Activated CD8-positive, alpha-beta memory T cell treated with anti-CD3 and anti-CD28 coated beads, Interleukin-2, amount 10 ng/mL, durations not matched to agents 7 days and 5 days (primary cell): ENCODE measurements around the gene TP53AIP1. TPM values are rescaled to one million over a fixed set of nuclear protein-coding genes. Genes with fewer than 3 reads are reported as not detected.
A peak's percentile ranks its signal among the peaks of the same experiment; 100 is the strongest.

Experiments used
- ATAC-seq: fragments of 150-1000 bp; cut with Tn5 transposase; one replicate; pipeline ENCODE4 v1.10.0; 2021; ENCODE audit warnings: moderate library complexity
- CTCF ChIA-PET: fragments of 350-600 bp; sonication (Branson Sonifier 250); formaldehyde crosslinking; loops from one replicate; lab custom pipeline; 2021; ENCODE audit warnings: antibody characterized with exemption; lab: Charles Lee
- DNase-seq: peaks from one replicate; pipeline ENCODE4 v3.0.0-alpha.2; 2020
- H3K27ac Mint-ChIP-seq: one replicate; pipeline ENCODE4 v1.8.0; 2021; ENCODE audit warnings: mild to moderate bottlenecking, mixed read lengths
- H3K27me3 Mint-ChIP-seq: one replicate; pipeline ENCODE4 v1.8.0; 2021; ENCODE audit warnings: mixed read lengths
- H3K36me3 Mint-ChIP-seq: one replicate; pipeline ENCODE4 v1.8.0; 2021; ENCODE audit warnings: mild to moderate bottlenecking, mixed read lengths
- H3K4me1 Mint-ChIP-seq: one replicate; pipeline ENCODE4 v1.8.0; 2021; ENCODE audit warnings: mixed read lengths
- H3K4me3 Mint-ChIP-seq: one replicate; pipeline ENCODE4 v1.8.0; 2021; ENCODE audit warnings: mild to moderate bottlenecking, moderate library complexity, mixed read lengths
- H3K9me3 Mint-ChIP-seq: one replicate; pipeline ENCODE4 v1.8.0; 2022; ENCODE audit warnings: low read depth, mixed read lengths
- total RNA-seq, 2 experiments: library from RNA; stranded (reverse); gene quantifications; one replicate each; pipeline ENCODE4 v1.2.3, GENCODE V29; 2021

Gene TP53AIP1
- total RNA-seq, 2 experiments from 2014 or later = not detected

DNA sequence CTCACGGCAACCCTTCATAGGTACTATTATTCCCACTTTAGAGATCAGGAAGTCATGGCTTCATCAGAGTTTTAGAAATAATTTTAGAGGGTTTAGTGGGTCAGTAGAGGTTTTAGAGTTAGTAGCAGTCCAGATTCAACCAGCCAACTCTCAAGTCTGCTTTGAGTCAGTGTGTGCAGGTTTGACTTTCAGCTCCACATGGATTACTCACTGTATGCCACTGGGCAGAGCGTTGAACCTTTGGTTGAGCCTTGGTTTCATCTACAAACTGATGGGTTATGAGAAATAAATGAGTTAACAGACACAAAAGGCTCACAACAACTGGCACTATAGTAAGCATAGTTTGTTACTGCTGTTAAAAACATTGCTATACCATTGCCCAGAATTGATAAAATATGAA lies 19.0 kb upstream of the TP53AIP1 start:
- Mint-ChIP-seq H3K4me3 (no peak overlapping the region), H3K9me3 (no peaks in the 10 kb centered on the region), H3K27ac (no peak overlapping the region), H3K4me1 (peaks cover 42% of the 10 kb centered on the region), H3K36me3 (peaks cover 2% of the 10 kb centered on the region), H3K27me3 (peaks cover 34% of the 10 kb centered on the region)
- DNase-seq (no peak), ATAC-seq (no peak)
- CTCF ChIA-PET = interaction anchor here (0.7 to 10.7 kb wide), 2 partner anchors 9 to 76 kb away, joined by 3 to 141 read pairs; no protein-coding TSS in a partner anchor

DNA sequence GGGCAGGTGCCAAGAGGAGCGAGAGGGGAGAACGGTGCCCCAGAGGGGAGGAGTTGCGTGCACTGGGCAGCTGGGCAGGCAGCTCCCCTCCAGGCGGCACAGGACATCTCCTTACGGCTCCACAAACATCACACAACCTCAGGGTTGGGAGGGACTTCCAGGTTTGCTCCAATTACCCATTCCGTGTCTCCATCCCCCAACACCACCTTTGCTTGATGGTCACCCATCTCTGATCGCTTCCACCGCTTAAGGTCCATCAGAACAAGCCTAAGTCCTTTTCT lies 14.5 kb upstream of the TP53AIP1 start:
- H3K27me3 Mint-ChIP-seq = peaks cover 49% of the 10 kb centered on the region
- DNase-seq (no peak), ATAC-seq (no peak)
- CTCF ChIA-PET = interaction anchor here (1.0 to 10.7 kb wide), 20 partner anchors 8 to 799 kb away, joined by 3 to 141 read pairs (median 5); no protein-coding TSS in a partner anchor
- H3K4me3 Mint-ChIP-seq = no peak overlapping the region
- no peaks in the 10 kb centered on the region for H3K36me3 Mint-ChIP-seq
- no peak overlapping the region for H3K27ac Mint-ChIP-seq
- peaks cover 4% of the 10 kb centered on the region for H3K4me1 Mint-ChIP-seq
- no peaks in the 10 kb centered on the region for H3K9me3 Mint-ChIP-seq

DNA sequence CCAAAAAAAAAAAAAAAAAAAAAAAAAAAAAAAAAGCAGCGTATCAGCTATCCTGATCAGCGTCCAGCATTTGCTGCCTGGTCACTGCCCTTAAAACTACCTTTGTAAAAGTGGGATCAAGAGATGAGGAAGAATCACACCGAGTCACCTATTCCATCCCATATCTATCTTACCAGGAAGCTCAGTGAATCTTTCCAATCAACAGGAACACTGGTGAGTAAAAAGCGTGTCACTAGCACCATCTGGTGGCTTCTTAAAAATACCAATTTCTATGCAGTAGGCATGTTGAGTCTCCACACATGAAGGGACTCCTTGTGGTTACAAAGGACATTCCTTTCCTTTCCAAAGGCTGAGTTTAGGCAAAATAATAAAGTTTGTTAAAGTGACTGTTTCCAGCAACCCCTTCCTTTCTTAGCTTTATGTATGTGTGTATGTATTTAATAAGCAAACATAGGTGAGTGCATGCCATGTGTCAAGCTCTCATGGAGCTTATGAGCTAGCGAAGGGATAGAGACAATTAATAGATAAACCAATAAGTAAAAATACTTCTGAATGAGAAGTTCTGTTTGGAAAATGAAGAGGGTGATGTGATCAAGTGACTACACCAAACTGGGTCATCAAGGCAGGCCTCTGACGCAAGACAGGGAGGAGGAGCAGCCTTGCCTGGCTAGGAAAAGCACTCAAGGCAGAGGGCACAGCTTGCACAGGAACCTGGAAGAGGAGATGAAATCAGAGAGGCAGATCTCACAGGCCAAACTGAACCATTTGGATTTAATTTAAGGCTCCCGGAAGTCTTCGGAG lies 13.9 kb upstream of the TP53AIP1 start:
- H3K4me1 Mint-ChIP-seq = peaks cover 2% of the 10 kb centered on the region
- no peak for DNase-seq
- H3K27ac Mint-ChIP-seq = no peak overlapping the region
- H3K36me3 Mint-ChIP-seq = no peaks in the 10 kb centered on the region
- CTCF ChIA-PET = interaction anchor here (0.9 to 10.7 kb wide), 27 partner anchors 8 to 799 kb away, joined by 3 to 141 read pairs (median 5); no protein-coding TSS in a partner anchor
- peaks cover 50% of the 10 kb centered on the region for H3K27me3 Mint-ChIP-seq
- ATAC-seq = peak; percentile 66
- H3K9me3 Mint-ChIP-seq = no peaks in the 10 kb centered on the region
- no peak overlapping the region for H3K4me3 Mint-ChIP-seq

- Mint-ChIP-seq H3K27me3 (peaks cover 55% of the 10 kb centered on the region), H3K36me3 (no peaks in the 10 kb centered on the region), H3K27ac (no peak overlapping the region), H3K4me3 (no peak overlapping the region), H3K4me1 (peaks cover 2% of the 10 kb centered on the region), H3K9me3 (no peaks in the 10 kb centered on the region)
- ATAC-seq = no peak
- CTCF ChIA-PET = interaction anchor here (0.9 to 10.7 kb wide), 15 partner anchors 7 to 100 kb away, joined by 3 to 141 read pairs (median 5); no protein-coding TSS in a partner anchor
- no peak for DNase-seq
Measured at GRCh38 chr11:128955636-128956035, 13.0 kb upstream of the TP53AIP1 start.

DNA sequence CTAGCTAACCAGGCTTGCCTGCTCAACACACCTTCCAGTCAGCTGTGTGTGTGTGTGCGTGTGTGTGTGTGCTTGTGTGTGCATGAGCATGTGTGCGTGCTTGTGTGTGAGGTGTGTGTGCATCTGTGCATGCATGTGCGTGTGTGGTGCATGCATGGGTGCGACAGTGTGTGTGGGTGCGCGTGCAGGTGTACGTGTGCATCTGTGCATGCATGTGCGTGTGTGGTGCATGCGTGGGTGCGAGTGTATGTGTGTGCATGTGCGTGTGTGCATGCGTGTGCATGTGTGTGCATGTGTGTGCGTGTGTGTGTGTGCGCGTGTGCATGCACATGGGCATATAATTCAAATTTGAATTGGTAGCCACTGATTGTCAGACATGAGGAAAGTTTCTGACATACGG lies 10.5 kb upstream of the TP53AIP1 start:
- no peak for ATAC-seq
- Mint-ChIP-seq H3K27ac (no peak overlapping the region), H3K4me1 (peaks cover 2% of the 10 kb centered on the region), H3K27me3 (peaks cover 49% of the 10 kb centered on the region), H3K36me3 (no peaks in the 10 kb centered on the region), H3K4me3 (no peak overlapping the region), H3K9me3 (no peaks in the 10 kb centered on the region)
- CTCF ChIA-PET = interaction anchor here (10.7 kb wide), 1 partner anchor 67 kb away, joined by 141 read pairs; no protein-coding TSS in a partner anchor
- DNase-seq = no peak

DNA sequence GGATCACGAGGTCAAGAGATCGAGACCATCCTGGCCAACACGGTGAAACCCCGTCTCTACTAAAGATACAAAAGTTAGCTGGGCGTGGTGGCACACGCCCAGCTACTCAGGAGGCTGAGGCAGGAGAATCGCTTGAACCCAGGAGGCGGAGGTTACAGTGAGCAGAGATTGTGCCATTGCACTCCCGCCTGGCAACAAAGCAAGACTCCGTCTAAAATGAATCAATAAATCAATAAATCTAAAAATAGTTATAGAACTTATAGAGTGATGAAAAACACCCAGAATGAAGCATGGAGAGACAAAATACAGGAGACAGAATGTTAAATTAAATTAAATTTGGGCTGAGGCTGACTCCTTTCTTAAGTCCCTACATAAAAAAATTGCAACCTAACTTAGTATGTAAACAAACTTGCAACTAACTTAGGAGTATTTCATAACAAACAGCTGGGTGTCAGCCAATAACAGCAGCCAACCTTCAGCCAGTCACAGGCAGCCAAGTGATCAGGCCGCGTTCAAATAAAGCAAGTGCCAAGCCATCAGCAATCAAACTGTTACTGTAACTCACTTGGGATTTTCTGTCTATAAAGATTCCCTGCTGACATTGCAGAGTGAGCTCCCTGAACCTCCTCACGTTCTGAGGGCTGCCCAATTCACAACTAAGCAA lies 7.3 kb upstream of the TP53AIP1 start:
- Mint-ChIP-seq H3K27ac (no peak overlapping the region), H3K4me3 (no peak overlapping the region), H3K36me3 (no peaks in the 10 kb centered on the region), H3K27me3 (peaks cover 34% of the 10 kb centered on the region), H3K4me1 (no peaks in the 10 kb centered on the region), H3K9me3 (no peaks in the 10 kb centered on the region)
- CTCF ChIA-PET = interaction anchor here (1.5 to 3.8 kb wide), 4 partner anchors 9 to 65 kb away, joined by 3 to 23 read pairs (median 7); no protein-coding TSS in a partner anchor
- no peak for ATAC-seq
- no peak for DNase-seq

- DNase-seq (no peak), ATAC-seq (no peak)
- CTCF ChIA-PET = interaction anchor here (0.7 to 3.8 kb wide), 7 partner anchors 8 to 66 kb away, joined by 3 to 23 read pairs (median 4); no protein-coding TSS in a partner anchor
- H3K27me3 Mint-ChIP-seq = peaks cover 37% of the 10 kb centered on the region
- no peaks in the 10 kb centered on the region for H3K36me3 Mint-ChIP-seq
- H3K9me3 Mint-ChIP-seq = no peaks in the 10 kb centered on the region
- no peak overlapping the region for H3K27ac Mint-ChIP-seq
- H3K4me1 Mint-ChIP-seq = no peaks in the 10 kb centered on the region
- no peak overlapping the region for H3K4me3 Mint-ChIP-seq
Measured at GRCh38 chr11:128948583-128948982, 5.9 kb upstream of the TP53AIP1 start.

DNA sequence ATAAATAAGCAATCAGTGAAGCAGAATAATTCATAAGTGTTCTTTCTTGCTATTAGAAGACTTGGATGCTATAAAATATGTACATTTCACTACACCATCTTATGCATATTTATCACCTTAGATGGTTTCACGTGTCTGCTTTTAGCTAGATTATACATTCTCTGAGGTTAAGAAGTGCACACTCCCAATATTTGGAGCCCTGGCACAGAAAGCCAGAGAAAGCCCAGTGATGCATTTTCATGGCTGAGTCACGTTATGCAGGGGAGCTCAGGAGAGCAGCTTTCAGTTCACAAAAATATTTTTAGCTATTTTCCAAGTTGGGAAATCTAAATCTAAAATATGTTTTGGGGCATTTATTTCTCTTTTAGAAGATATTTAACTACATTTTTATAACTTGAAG lies 5.1 kb upstream of the TP53AIP1 start:
- no peaks in the 10 kb centered on the region for H3K9me3 Mint-ChIP-seq
- H3K27me3 Mint-ChIP-seq = peaks cover 31% of the 10 kb centered on the region
- H3K4me3 Mint-ChIP-seq = no peak overlapping the region
- ATAC-seq (no peak), DNase-seq (no peak)
- no peaks in the 10 kb centered on the region for H3K36me3 Mint-ChIP-seq
- H3K4me1 Mint-ChIP-seq = no peaks in the 10 kb centered on the region
- H3K27ac Mint-ChIP-seq = no peak overlapping the region
- CTCF ChIA-PET = interaction anchor here (1.3 to 3.8 kb wide), 3 partner anchors 12 to 66 kb away, joined by 4 to 23 read pairs (median 4); no protein-coding TSS in a partner anchor

- no peak overlapping the region for H3K27ac Mint-ChIP-seq
- ATAC-seq = no peak
- no peak overlapping the region for H3K4me3 Mint-ChIP-seq
- H3K27me3 Mint-ChIP-seq = peaks cover 29% of the 10 kb centered on the region
- H3K9me3 Mint-ChIP-seq = no peaks in the 10 kb centered on the region
- no peaks in the 10 kb centered on the region for H3K4me1 Mint-ChIP-seq
- DNase-seq = no peak
- CTCF ChIA-PET = interaction anchor here (1.8 to 3.8 kb wide), 2 partner anchors 10 to 62 kb away, joined by 6 to 23 read pairs; no protein-coding TSS in a partner anchor
- no peaks in the 10 kb centered on the region for H3K36me3 Mint-ChIP-seq
Measured at GRCh38 chr11:128946648-128947047, 4.0 kb upstream of the TP53AIP1 start.

- ATAC-seq (no peak), DNase-seq (no peak)
- Mint-ChIP-seq H3K36me3 (no peaks in the 10 kb centered on the region), H3K4me1 (no peaks in the 10 kb centered on the region), H3K4me3 (no peak overlapping the region), H3K27ac (no peak overlapping the region), H3K27me3 (peaks cover 18% of the 10 kb centered on the region), H3K9me3 (no peaks in the 10 kb centered on the region)
- CTCF ChIA-PET = interaction anchor here (2.0 kb wide), 1 partner anchor 13 kb away, joined by 5 read pairs; no protein-coding TSS in a partner anchor
Measured at GRCh38 chr11:128943428-128943976, 831 bp upstream of the TP53AIP1 start.

DNA sequence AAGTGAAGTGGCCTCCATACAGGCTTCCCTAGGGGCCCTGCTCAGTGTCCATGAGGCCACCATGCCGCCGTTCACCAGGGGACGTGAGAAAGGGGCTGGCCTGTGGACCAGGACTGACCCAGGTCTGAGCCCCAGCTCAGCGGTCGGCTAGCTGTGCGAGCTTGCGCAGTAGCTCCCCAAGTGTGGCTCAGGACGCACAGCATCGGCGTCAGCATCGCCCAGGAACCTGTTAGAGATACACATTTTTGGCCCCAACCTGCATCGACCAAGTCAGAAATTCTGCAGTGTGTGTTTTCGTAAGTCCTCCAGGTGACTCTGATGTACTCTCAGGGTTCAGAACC lies 429 bp downstream of the TP53AIP1 start:
- H3K36me3 Mint-ChIP-seq = no peaks in the 10 kb centered on the region
- no peaks in the 10 kb centered on the region for H3K4me1 Mint-ChIP-seq
- no peak overlapping the region for H3K4me3 Mint-ChIP-seq
- no peaks in the 10 kb centered on the region for H3K9me3 Mint-ChIP-seq
- no peak overlapping the region for H3K27ac Mint-ChIP-seq
- peaks cover 12% of the 10 kb centered on the region for H3K27me3 Mint-ChIP-seq
- DNase-seq = no peak
- CTCF ChIA-PET = interaction anchor here (0.6 kb wide), 1 partner anchor 1288 kb away, joined by 4 read pairs; no protein-coding TSS in a partner anchor
- no peak for ATAC-seq

DNA sequence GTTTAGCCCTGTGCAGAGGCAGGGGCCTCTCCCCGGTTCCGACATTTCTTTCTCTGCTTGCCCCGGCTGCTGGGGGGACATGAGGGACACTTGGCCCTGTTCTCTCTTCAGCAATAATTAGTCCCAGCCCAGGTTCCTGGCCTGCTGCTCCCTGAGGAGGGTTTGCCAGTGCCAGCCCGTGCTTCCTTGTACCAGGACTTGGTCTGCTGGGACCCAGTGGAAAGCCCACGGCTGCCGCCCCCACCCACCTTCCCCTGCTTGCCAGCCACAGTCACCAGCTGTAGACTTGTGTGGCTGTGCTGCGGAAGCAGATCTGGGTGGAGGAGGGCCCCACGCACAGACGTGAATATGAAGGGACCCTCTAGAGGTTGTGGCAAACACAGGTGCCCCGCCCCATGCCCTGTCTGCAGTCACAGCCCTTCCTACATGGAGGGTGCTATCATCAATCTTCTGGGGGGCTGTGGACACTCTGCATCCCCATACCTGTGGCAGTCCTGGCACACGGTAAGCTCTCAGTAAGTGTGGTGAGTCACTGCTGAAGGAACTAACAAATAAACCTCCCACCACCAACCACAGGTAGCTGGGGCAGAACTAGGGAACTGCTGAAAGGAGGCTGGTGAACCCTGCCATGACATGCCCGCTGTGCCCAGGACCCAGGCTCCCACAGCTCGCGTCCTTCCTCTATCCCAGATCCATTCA lies 949 bp downstream of the TP53AIP1 start:
- no peaks in the 10 kb centered on the region for H3K36me3 Mint-ChIP-seq
- DNase-seq (no peak), ATAC-seq (no peak)
- no peak overlapping the region for H3K27ac Mint-ChIP-seq
- no peak overlapping the region for H3K4me3 Mint-ChIP-seq
- H3K27me3 Mint-ChIP-seq = peaks cover 12% of the 10 kb centered on the region
- CTCF ChIA-PET = interaction anchor here (0.6 kb wide), 1 partner anchor 1288 kb away, joined by 4 read pairs; no protein-coding TSS in a partner anchor
- H3K9me3 Mint-ChIP-seq = no peaks in the 10 kb centered on the region
- no peaks in the 10 kb centered on the region for H3K4me1 Mint-ChIP-seq

DNA sequence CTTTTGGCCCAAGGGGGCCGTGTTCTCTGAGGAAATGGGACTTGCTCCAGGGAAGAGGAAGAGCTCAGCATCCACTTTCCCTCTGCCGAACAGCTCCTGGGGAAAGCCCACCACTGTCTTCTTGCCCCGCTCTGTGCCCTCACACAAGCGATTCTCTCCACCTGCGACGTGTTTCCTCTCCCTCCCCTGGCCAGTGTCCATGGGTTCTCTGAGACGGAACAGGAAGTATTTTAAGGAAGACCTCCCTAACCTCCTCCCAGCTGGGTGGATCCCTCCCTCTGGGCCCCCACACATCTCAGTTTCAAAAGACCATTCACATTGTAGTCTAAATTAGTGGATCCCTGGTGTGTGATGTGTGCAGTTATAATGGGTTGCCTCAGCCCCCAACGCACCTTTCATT lies 1.6 kb downstream of the TP53AIP1 start:
- no peaks in the 10 kb centered on the region for H3K4me1 Mint-ChIP-seq
- no peak for DNase-seq
- ATAC-seq = no peak
- no peaks in the 10 kb centered on the region for H3K36me3 Mint-ChIP-seq
- H3K4me3 Mint-ChIP-seq = no peak overlapping the region
- CTCF ChIA-PET = no interaction called here
- H3K27me3 Mint-ChIP-seq = peaks cover 12% of the 10 kb centered on the region
- no peak overlapping the region for H3K27ac Mint-ChIP-seq
- H3K9me3 Mint-ChIP-seq = no peaks in the 10 kb centered on the region
